GM23338 (cell line): ENCODE data around the gene CPNE4. TPM values are rescaled to one million over a fixed set of nuclear protein-coding genes. Genes with fewer than 3 reads are reported as not detected.

Source experiments
- ATAC-seq: fragments of 200-7000 bp; cut with Tn5 transposase; 3 replicates; pipeline ENCODE4 v1.9.1; 2020
- DNase-seq: peaks from one replicate; pipeline ENCODE4 v3.0.0-alpha.2; 2015; ENCODE audit warnings: low spot score
- H2AFZ ChIP-seq: fragments of 200-600 bp; sonication (generic); 2 replicates; pipeline ENCODE4 v1.8.0; 2016; ENCODE audit warnings: antibody characterized with exemption, mild to moderate bottlenecking, moderate library complexity
- H3F3A ChIP-seq: fragments of 200-600 bp; sonication (generic); replicated peaks from 2 replicates; pipeline ENCODE4 v1.8.0; 2017; ENCODE audit warnings: antibody characterized with exemption, mixed run types, low read depth
- H3K27ac ChIP-seq: fragments of 200-600 bp; sonication (generic); 2 replicates; pipeline ENCODE4 v1.6.1; 2016; ENCODE audit warnings: low read depth
- H3K27me3 ChIP-seq: fragments of 200-600 bp; sonication (generic); 2 replicates; pipeline ENCODE4 v1.8.0; 2016; ENCODE audit warnings: mild to moderate bottlenecking, mixed run types, moderate library complexity; ENCODE audit not compliant: insufficient read depth
- H3K36me3 ChIP-seq: fragments of 200-600 bp; sonication (generic); 2 replicates; pipeline ENCODE4 v1.8.0; 2016; ENCODE audit warnings: mild to moderate bottlenecking; ENCODE audit not compliant: insufficient read depth
- H3K4me1 ChIP-seq: fragments of 200-600 bp; sonication (generic); 2 replicates; pipeline ENCODE4 v1.8.0; 2016; ENCODE audit warnings: mild to moderate bottlenecking, moderate library complexity; ENCODE audit not compliant: insufficient read depth
- H3K4me2 ChIP-seq: fragments of 200-600 bp; sonication (generic); 2 replicates; pipeline ENCODE4 v1.7.1; 2017; ENCODE audit warnings: mixed run types
- H3K4me3 ChIP-seq: fragments of 200-600 bp; sonication (generic); 2 replicates; pipeline ENCODE4 v1.6.1; 2016; ENCODE audit warnings: mixed run types
- H3K79me2 ChIP-seq: fragments of 200-600 bp; sonication (generic); replicated peaks from 2 replicates; pipeline ENCODE4 v1.8.0; 2017; ENCODE audit warnings: mild to moderate bottlenecking; ENCODE audit not compliant: insufficient read depth
- H3K9me2 ChIP-seq: fragments of 200-600 bp; sonication (generic); 2 replicates; pipeline ENCODE4 v1.8.0; 2017; ENCODE audit not compliant: insufficient read depth
- H4K20me1 ChIP-seq: fragments of 200-600 bp; sonication (generic); replicated peaks from 2 replicates; pipeline ENCODE4 v1.8.0; 2017; ENCODE audit warnings: mild to moderate bottlenecking; ENCODE audit not compliant: insufficient read depth
- H3K27ac Mint-ChIP-seq: 2 replicates; pipeline ENCODE4 v1.8.0; 2020; ENCODE audit warnings: inconsistent platforms, mild to moderate bottlenecking, moderate library complexity, mixed read lengths
- H3K27me3 Mint-ChIP-seq: 3 replicates; pipeline ENCODE4 v1.8.0; 2022; ENCODE audit warnings: low read depth, mild to moderate bottlenecking, moderate library complexity, mixed read lengths, inconsistent platforms; ENCODE audit not compliant: insufficient read depth, poor library complexity
- H3K36me3 Mint-ChIP-seq: 3 replicates; pipeline ENCODE4 v1.8.0; 2021; ENCODE audit warnings: low read depth, mild to moderate bottlenecking, inconsistent platforms, moderate library complexity, mixed read lengths
- H3K4me1 Mint-ChIP-seq: 3 replicates; pipeline ENCODE4 v1.8.0; 2020; ENCODE audit warnings: mild to moderate bottlenecking, inconsistent platforms, mixed read lengths
- H3K4me3 Mint-ChIP-seq: 3 replicates; pipeline ENCODE4 v1.8.0; 2021; ENCODE audit warnings: moderate library complexity, mild to moderate bottlenecking, inconsistent platforms, mixed read lengths
- H3K9me3 Mint-ChIP-seq: 3 replicates; pipeline ENCODE4 v1.8.0; 2020; ENCODE audit warnings: moderate library complexity, mild to moderate bottlenecking, inconsistent platforms, mixed read lengths
- CREB1 ChIP-seq: fragments of 250-450 bp; sonication (Bioruptor Pico); IDR thresholded peaks from 2 replicates; pipeline ENCODE4 v1.5.0; 2020; ENCODE audit warnings: low read depth, mild to moderate bottlenecking, moderate library complexity
- EZH2 ChIP-seq: fragments of 200-600 bp; sonication (generic); IDR thresholded peaks from one replicate; pipeline ENCODE4 v1.8.0; 2017; ENCODE audit warnings: antibody characterized with exemption, mild to moderate bottlenecking, low read depth; ENCODE audit not compliant: unreplicated experiment
- EZH2phosphoT487 ChIP-seq: fragments of 200-600 bp; sonication (generic); IDR thresholded peaks from one replicate; pipeline ENCODE4 v1.8.1; 2018; ENCODE audit warnings: antibody characterized with exemption; ENCODE audit not compliant: unreplicated experiment
- NANOG ChIP-seq: IDR thresholded peaks from 2 replicates; pipeline ENCODE4 v1.6.1; 2016; ENCODE audit warnings: antibody characterized with exemption, borderline replicate concordance
- POLR2AphosphoS5 ChIP-seq: IDR thresholded peaks from 2 replicates; pipeline ENCODE4 v1.6.1; 2016; ENCODE audit warnings: antibody characterized with exemption, low read depth
- REST ChIP-seq: IDR thresholded peaks from one replicate; pipeline ENCODE4 v1.6.1; 2018; ENCODE audit warnings: antibody characterized with exemption; ENCODE audit not compliant: unreplicated experiment
- STAT1 ChIP-seq: IDR thresholded peaks from one replicate; pipeline ENCODE4 v1.6.1; 2016; ENCODE audit warnings: antibody characterized with exemption; ENCODE audit not compliant: unreplicated experiment
- ZNF331 ChIP-seq: fragments of 250-450 bp; sonication (Bioruptor Pico); IDR thresholded peaks from 2 replicates; pipeline ENCODE4 v1.5.0; 2020; ENCODE audit warnings: low read depth, mild to moderate bottlenecking, moderate library complexity
- polyA plus RNA-seq: library from polyadenylated mRNA; unstranded; fragments of >200 nt; fragmentation: Nextera tagmentation; extraction: Ambion mirVana; gene quantifications from 2 replicates; pipeline ENCODE4 v1.2.1, GENCODE V29; 2016
- total RNA-seq: library from RNA; depleted of rRNA; stranded (reverse); fragments of >200 nt; shearing (Covaris generic); gene quantifications from 2 replicates; pipeline ENCODE4 v1.2.3, GENCODE V29; 2014
- TF ChIP-seq, protein P1 (sequence below): fragments of 250-450 bp; sonication (Bioruptor Pico); IDR thresholded peaks from 2 replicates; pipeline ENCODE4 v1.5.0; 2020; ENCODE audit warnings: mild to moderate bottlenecking, moderate library complexity

Gene CPNE4
- total and polyA plus RNA-seq, 2 experiments from 2014 or later: 2.0 to 6.5 TPM

GRCh38 chr3:131900891-131901290 lies 133.9 kb downstream of the CPNE4 start:
- no peak for TF ChIP-seq REST
- TF ChIP-seq NANOG: no peak
- TF ChIP-seq EZH2: no peak
- no peak for TF ChIP-seq ZNF331 (CRISPR knock-in tag)
- TF ChIP-seq, protein P1, sequence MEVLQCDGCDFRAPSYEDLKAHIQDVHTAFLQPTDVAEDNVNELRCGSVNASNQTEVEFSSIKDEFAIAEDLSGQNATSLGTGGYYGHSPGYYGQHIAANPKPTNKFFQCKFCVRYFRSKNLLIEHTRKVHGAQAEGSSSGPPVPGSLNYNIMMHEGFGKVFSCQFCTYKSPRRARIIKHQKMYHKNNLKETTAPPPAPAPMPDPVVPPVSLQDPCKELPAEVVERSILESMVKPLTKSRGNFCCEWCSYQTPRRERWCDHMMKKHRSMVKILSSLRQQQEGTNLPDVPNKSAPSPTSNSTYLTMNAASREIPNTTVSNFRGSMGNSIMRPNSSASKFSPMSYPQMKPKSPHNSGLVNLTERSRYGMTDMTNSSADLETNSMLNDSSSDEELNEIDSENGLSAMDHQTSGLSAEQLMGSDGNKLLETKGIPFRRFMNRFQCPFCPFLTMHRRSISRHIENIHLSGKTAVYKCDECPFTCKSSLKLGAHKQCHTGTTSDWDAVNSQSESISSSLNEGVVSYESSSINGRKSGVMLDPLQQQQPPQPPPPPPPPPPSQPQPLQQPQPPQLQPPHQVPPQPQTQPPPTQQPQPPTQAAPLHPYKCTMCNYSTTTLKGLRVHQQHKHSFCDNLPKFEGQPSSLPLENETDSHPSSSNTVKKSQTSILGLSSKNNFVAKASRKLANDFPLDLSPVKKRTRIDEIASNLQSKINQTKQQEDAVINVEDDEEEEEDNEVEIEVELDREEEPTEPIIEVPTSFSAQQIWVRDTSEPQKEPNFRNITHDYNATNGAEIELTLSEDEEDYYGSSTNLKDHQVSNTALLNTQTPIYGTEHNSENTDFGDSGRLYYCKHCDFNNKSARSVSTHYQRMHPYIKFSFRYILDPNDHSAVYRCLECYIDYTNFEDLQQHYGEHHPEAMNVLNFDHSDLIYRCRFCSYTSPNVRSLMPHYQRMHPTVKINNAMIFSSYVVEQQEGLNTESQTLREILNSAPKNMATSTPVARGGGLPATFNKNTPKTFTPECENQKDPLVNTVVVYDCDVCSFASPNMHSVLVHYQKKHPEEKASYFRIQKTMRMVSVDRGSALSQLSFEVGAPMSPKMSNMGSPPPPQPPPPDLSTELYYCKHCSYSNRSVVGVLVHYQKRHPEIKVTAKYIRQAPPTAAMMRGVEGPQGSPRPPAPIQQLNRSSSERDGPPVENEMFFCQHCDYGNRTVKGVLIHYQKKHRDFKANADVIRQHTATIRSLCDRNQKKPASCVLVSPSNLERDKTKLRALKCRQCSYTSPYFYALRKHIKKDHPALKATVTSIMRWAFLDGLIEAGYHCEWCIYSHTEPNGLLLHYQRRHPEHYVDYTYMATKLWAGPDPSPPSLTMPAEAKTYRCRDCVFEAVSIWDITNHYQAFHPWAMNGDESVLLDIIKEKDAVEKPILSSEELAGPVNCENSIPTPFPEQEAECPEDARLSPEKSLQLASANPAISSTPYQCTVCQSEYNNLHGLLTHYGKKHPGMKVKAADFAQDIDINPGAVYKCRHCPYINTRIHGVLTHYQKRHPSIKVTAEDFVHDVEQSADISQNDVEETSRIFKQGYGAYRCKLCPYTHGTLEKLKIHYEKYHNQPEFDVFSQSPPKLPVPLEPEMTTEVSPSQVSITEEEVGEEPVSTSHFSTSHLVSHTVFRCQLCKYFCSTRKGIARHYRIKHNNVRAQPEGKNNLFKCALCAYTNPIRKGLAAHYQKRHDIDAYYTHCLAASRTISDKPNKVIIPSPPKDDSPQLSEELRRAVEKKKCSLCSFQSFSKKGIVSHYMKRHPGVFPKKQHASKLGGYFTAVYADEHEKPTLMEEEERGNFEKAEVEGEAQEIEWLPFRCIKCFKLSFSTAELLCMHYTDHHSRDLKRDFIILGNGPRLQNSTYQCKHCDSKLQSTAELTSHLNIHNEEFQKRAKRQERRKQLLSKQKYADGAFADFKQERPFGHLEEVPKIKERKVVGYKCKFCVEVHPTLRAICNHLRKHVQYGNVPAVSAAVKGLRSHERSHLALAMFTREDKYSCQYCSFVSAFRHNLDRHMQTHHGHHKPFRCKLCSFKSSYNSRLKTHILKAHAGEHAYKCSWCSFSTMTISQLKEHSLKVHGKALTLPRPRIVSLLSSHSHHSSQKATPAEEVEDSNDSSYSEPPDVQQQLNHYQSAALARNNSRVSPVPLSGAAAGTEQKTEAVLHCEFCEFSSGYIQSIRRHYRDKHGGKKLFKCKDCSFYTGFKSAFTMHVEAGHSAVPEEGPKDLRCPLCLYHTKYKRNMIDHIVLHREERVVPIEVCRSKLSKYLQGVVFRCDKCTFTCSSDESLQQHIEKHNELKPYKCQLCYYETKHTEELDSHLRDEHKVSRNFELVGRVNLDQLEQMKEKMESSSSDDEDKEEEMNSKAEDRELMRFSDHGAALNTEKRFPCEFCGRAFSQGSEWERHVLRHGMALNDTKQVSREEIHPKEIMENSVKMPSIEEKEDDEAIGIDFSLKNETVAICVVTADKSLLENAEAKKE (CRISPR knock-in tag): no peak
- no peak for TF ChIP-seq STAT1
- no peak for TF ChIP-seq CREB1 (CRISPR knock-in tag)
- no peak for TF ChIP-seq EZH2phosphoT487
- no peak for TF ChIP-seq POLR2AphosphoS5
- ATAC-seq (no peak), DNase-seq (no peak)
- Mint-ChIP-seq H3K36me3 (no peaks in the 10 kb centered on the region), H3K27ac (no peak overlapping the region), H3K4me3 (no peak overlapping the region), H3K27me3 (no peaks in the 10 kb centered on the region), H3K9me3 (no peaks in the 10 kb centered on the region), H3K4me1 (peaks cover 6% of the 10 kb centered on the region; the same call in 2 of the 3 replicates)
- Histone ChIP-seq H3K4me3 (no peak overlapping the region), H3K9me2 (peaks cover 7% of the 10 kb centered on the region; the same call in 1 of the 2 replicates), H3K27ac (no peak overlapping the region), H3K4me1 (no peaks in the 10 kb centered on the region), H3K36me3 (no peaks in the 10 kb centered on the region), H2AFZ (no peak overlapping the region), H3K4me2 (no peak overlapping the region), H4K20me1 (no peaks in the 10 kb centered on the region), H3K27me3 (no peaks in the 10 kb centered on the region), H3K79me2 (no peaks in the 10 kb centered on the region), H3F3A (no peaks in the 10 kb centered on the region)
